Nephron progenitor cell (in vitro differentiated cells): ENCODE measurements around the gene ARMH3.

Experiments
- DNase-seq: peaks from one replicate; pipeline ENCODE4 v3.0.0; 2021
- H3K27ac Mint-ChIP-seq: 2 replicates; pipeline ENCODE4 v1.8.0; 2021; ENCODE audit warnings: mild to moderate bottlenecking, moderate library complexity, mixed read lengths
- H3K27me3 Mint-ChIP-seq: 2 replicates; pipeline ENCODE4 v1.8.0; 2021; ENCODE audit warnings: mild to moderate bottlenecking, low read depth, mixed read lengths; ENCODE audit not compliant: poor library complexity
- H3K36me3 Mint-ChIP-seq: 2 replicates; pipeline ENCODE4 v1.8.0; 2021; ENCODE audit warnings: low read depth, mixed read lengths
- H3K4me1 Mint-ChIP-seq: 2 replicates; pipeline ENCODE4 v1.8.0; 2021; ENCODE audit warnings: mixed read lengths
- H3K4me3 Mint-ChIP-seq: 2 replicates; pipeline ENCODE4 v1.8.0; 2021; ENCODE audit warnings: mild to moderate bottlenecking, moderate library complexity, mixed read lengths
- H3K9me3 Mint-ChIP-seq: 2 replicates; pipeline ENCODE4 v1.8.0; 2021; ENCODE audit warnings: mild to moderate bottlenecking, moderate library complexity, mixed read lengths
- CTCF ChIP-seq: fragments of 200-600 bp; sonication (generic); IDR thresholded peaks from 2 replicates; pipeline ENCODE4 v1.5.0; 2021; ENCODE audit warnings: antibody characterized with exemption

ARMH3 gene

GRCh38 chr10:101835362-101835761, 220.6 kb downstream of the ARMH3 start:
- peaks cover 9% of the 10 kb centered on the region for H3K27me3 Mint-ChIP-seq
- no peaks in the 10 kb centered on the region for H3K36me3 Mint-ChIP-seq
- DNase-seq = no peak
- H3K9me3 Mint-ChIP-seq = no peaks in the 10 kb centered on the region
- TF ChIP-seq CTCF = no peak
- no peak overlapping the region for H3K27ac Mint-ChIP-seq
- peaks cover 87% of the 10 kb centered on the region for H3K4me1 Mint-ChIP-seq
- H3K4me3 Mint-ChIP-seq = no peak overlapping the region

- TF ChIP-seq CTCF = no peak
- Mint-ChIP-seq H3K36me3 (no peaks in the 10 kb centered on the region), H3K9me3 (no peaks in the 10 kb centered on the region), H3K4me1 (peaks cover 85% of the 10 kb centered on the region), H3K27ac (no peak overlapping the region), H3K4me3 (no peak overlapping the region), H3K27me3 (peaks cover 6% of the 10 kb centered on the region)
- no peak for DNase-seq
Measured at GRCh38 chr10:101834341-101834740, 221.6 kb downstream of the ARMH3 start.

- Mint-ChIP-seq H3K4me3 (no peak overlapping the region), H3K4me1 (peaks cover 82% of the 10 kb centered on the region), H3K27me3 (peaks cover 6% of the 10 kb centered on the region), H3K36me3 (no peaks in the 10 kb centered on the region), H3K9me3 (no peaks in the 10 kb centered on the region), H3K27ac (no peak overlapping the region)
- no peak for DNase-seq
- TF ChIP-seq CTCF = no peak
Measured at GRCh38 chr10:101833466-101833865, 222.5 kb downstream of the ARMH3 start.

GRCh38 chr10:101832325-101832771, 223.6 kb downstream of the ARMH3 start:
- Mint-ChIP-seq H3K27ac (no peak overlapping the region), H3K4me1 (peaks cover 73% of the 10 kb centered on the region), H3K9me3 (no peaks in the 10 kb centered on the region), H3K4me3 (no peak overlapping the region), H3K36me3 (peaks cover 8% of the 10 kb centered on the region), H3K27me3 (peaks cover 6% of the 10 kb centered on the region)
- no peak for TF ChIP-seq CTCF
- no peak for DNase-seq

- Mint-ChIP-seq H3K27me3 (peaks cover 6% of the 10 kb centered on the region), H3K4me3 (peak overlapping the region; percentile 76), H3K27ac (peak overlapping the region; percentile 89), H3K36me3 (peaks cover 15% of the 10 kb centered on the region), H3K4me1 (peaks cover 76% of the 10 kb centered on the region), H3K9me3 (no peaks in the 10 kb centered on the region)
- no peak for TF ChIP-seq CTCF
- DNase-seq = no peak
Measured at GRCh38 chr10:101831169-101831811, 224.7 kb downstream of the ARMH3 start.
